ENCODE data around the gene NOS1AP.

GRCh38 chr1:162389971-162390370, 320.5 kb downstream of the NOS1AP start:
- TF ChIP-seq, protein P1, sequence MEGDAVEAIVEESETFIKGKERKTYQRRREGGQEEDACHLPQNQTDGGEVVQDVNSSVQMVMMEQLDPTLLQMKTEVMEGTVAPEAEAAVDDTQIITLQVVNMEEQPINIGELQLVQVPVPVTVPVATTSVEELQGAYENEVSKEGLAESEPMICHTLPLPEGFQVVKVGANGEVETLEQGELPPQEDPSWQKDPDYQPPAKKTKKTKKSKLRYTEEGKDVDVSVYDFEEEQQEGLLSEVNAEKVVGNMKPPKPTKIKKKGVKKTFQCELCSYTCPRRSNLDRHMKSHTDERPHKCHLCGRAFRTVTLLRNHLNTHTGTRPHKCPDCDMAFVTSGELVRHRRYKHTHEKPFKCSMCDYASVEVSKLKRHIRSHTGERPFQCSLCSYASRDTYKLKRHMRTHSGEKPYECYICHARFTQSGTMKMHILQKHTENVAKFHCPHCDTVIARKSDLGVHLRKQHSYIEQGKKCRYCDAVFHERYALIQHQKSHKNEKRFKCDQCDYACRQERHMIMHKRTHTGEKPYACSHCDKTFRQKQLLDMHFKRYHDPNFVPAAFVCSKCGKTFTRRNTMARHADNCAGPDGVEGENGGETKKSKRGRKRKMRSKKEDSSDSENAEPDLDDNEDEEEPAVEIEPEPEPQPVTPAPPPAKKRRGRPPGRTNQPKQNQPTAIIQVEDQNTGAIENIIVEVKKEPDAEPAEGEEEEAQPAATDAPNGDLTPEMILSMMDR (IDR thresholded peaks at IDR 0.05), result no peak
- no peak for TF ChIP-seq POLR2A (IDR thresholded peaks at IDR 0.05)
